GM18508 (cell line): ENCODE data around the gene EHD3.

Source experiments
- ATAC-seq: cut with Tn5 transposase; IDR thresholded peaks from one replicate; pipeline ENCODE4 v1.9.1; 2021; ENCODE audit warnings: moderate number of reproducible peaks; ENCODE audit not compliant: insufficient read depth, unreplicated experiment

EHD3 gene

DNA sequence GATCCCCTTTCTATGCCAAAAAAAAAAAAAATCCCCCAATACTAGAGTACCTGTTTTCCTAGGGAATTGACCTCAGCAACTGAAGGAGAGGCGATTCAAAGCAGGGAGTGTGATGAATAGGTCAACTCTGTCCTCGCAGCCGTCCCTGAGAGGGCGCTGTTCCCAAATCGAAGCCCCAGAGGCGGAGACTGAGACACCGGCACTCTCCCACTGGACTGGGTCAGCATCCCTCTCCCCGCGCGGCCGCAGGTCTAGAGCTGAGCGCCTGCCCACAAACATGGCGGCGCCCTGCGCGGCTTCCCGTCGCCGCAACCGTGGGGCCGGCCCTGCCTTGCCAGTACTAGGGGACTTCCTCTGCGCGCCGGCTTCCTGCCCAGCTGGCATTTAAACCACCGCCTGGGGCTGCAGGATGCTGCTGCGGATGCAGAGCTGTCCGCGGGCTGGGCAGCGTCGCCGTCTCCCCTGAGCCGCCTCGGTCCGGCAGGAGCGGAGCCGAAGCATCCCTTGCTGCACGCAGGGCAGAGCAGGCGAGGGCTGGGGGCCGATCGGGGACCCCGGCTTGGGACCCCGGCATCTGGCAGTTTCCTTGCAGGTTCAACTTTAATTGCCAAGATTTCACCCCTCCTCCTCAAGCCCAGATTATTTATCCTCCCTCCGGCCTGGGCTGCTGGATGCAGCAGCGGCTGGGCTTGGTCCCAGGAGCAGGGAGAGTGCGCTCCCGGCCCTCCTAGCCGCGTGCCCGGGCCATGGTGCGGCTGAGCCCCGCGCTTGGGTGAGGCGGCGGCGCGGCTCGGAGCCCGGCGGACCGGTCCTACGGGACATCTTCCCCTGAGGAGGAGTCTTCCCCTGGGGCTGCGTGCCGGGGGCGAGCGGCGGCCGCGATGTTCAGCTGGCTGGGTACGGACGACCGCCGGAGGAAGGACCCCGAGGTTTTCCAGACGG, at the start of gene EHD3:
EHD3 (plus strand) TSS at position 412 of the 942 bp plus-strand sequence; CDS start at position 882, 470 bp downstream.
- ATAC-seq = peak; percentile 80

DNA sequence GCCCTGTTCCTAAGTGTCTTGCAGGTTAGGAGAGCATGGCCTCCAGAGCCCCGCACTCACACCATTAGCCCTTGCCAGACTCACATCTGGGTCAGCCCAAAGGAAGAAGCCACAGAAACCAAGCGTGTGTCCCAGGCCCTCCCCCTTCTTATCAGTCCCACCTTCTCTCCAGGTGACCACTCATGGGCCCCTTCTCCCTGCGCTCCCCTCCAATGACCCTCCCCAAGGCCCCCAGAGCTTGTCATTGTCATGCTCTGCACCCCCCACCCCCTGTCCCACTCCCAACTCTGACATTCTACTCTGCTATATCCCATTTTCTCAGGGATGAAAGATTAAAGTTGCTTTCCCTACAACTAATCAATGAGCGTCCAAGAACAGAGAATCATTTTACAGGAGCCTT, 46.8 kb upstream of the EHD3 start:
- no peak for ATAC-seq

DNA sequence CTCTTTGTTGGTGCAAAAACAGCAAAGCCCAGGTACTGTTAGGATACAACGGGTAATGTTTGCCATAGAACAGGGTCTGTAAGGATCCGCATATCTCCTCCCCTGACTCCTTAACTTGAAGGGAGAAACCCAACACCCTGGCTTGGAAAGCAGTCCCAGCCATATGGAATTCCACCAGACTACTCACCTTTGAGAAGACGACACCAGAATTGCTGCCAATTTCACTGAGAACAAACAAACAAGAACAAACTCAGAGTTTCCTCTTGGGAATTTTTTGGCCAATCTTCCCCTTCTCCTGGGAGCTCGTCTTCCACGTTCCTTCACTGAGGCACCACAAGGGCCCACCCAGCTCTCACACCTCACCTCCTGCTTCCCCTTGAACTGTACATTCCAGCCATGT, 45.8 kb upstream of the EHD3 start:
- ATAC-seq = no peak

DNA sequence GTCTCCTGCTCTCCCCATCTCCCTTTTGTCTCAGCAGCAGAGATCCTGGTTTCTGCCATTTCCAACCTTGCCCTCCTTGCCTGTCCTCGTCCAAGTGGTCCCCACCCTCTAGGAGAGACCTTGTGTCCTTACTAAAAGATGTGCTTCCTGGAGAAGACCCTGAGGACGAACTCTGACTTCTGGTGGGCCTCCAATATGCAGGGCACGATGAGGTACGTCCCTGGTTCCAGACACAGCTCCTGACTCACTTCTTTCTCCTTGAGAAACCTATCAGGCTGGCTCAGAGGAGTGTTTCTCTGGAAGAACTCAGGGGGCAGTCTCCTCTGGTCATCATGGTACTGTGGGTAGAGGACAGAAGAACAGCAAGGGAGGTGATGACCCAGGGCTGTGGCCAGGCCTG, 44.8 kb upstream of the EHD3 start:
- ATAC-seq = no peak

DNA sequence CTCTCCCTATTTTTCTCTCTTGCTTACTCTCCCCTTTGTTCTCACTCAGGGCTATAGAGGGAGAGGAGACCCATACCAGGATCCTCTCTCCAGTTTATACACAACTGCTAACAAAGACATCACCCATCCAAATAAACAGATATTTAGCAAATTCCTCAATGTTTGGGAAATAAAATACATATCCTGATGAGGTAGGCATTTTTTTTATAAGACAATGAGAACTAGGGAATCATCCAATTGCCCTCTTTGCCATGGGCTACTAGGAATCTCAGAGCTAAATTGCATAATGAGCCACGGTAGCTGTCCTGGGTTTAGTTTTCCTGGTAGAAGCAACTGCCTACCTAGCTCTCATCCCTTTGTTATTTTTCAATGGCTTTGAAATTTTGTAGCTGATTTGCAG, 43.8 kb upstream of the EHD3 start:
- no peak for ATAC-seq

DNA sequence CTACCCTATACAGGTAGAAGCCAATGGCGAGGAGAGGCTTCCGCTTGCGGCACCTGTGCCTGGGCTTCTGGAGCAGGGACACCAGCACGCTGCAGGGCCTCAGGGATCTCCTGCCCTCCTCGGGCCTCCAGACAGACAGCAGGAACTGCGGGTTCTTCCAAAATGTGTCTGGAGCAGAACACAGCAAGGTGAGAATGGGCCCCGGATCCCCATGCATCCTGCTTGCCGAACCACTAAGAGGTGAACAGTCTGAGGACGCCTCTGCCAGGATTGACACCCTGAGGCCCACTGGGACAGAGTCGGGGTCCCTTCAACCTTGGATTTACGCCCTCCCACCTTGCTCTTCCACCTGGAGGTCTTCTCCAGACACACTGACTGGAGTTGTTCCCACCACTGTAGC, 42.0 kb upstream of the EHD3 start:
- no peak for ATAC-seq

DNA sequence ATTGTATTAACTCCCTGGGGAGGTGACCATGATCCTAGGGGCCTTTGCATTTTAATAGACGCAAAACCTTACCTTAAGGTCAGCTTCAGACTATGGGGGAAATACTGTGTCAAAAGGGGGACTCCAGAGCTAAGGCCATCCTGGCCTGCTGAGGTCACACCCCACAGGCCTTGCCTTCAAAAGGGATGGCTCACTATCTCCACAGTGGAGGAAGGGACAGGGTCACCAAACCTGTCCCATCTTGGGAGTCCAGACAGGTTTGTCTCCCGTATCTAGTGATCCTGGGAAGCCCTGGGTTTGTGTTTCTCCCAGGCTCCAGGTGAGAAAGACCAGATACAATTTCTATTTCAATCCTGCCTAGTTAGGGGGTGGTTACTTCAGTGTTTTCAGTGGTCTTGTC, 41.6 kb upstream of the EHD3 start:
- no peak for ATAC-seq

DNA sequence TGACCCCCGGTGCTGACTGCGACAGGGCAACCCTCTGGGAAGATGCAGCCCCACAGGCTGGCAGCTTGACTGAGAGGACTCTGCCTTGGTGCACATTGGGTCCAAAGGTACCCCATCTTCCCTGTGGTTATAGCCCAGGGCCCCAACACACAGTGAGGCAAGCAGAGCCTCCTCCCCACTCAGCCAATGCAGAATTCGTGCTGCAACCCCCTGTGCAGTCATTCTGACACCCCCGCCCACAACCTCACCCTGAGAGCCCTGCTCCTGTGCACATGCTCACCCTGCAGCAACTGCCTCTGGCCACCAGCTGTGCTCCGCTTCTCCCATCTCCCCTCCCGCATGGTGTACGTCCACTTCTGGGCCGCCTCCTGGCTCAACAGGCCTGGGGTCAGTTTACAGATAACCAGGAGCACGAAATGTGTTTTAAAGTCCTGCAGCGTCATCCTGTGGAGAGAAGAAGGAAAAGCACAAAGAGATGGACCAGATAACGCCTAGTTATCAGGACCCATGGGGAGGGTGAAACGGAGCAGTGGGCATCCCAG, 41.0 kb upstream of the EHD3 start:
- ATAC-seq = no peak

DNA sequence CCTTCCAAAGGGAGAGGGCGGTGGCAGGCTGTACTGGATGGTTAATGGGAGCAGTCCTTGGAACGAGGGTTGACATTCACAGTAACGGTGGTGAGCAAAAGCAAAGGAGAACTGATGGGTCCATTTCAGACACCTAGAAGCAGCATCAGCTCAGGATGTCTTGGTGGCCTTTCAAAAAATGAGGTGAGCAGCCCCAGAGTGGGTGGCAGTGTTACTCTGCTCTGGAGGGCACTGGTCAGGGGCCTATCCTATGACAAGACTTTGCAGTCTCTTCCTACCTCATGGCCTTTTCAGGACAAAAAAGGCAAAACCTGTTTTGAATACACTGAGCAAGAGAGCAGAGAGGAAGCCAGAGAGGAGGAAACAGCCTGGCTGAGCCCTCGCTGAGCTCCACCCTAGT, 40.1 kb upstream of the EHD3 start:
- no peak for ATAC-seq

DNA sequence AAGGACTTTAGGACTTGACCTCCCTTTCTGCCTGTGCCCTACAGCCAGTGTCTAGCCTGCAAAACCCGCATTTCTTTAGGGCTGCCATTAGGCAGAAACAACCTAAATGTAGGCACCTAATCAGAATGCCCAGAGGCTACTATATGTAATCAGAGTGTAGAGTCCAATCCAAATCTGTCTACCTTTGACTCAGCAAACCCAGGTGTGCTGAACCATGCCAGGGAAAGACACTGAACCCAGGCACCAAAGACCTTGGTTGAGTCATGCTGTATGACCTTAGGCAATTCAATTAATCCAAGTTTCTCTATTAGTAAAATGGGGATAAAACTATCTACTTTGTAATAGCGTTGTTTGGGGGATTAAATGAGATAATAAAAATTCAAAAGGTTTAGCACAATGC, 37.3 kb upstream of the EHD3 start:
- no peak for ATAC-seq

DNA sequence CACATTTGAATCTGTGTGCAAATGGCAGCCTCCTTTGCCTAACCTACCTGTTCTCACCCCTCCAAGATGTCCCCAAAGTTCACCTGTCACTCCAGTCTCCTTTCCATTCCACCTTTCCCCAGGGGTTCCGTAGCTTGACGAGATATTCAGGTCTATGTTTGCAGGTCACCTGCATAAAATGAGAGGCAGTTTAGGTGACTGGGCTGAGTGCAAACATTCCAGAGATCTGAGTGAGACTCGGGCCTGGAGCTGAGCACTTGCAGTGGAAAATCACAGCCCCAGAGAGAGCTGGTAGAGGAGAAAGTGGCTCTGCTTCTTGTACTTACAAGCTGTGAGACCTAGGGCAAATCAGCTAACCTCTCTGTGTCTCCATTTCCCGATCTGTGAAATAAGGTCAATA, 36.8 kb upstream of the EHD3 start:
- ATAC-seq = no peak

DNA sequence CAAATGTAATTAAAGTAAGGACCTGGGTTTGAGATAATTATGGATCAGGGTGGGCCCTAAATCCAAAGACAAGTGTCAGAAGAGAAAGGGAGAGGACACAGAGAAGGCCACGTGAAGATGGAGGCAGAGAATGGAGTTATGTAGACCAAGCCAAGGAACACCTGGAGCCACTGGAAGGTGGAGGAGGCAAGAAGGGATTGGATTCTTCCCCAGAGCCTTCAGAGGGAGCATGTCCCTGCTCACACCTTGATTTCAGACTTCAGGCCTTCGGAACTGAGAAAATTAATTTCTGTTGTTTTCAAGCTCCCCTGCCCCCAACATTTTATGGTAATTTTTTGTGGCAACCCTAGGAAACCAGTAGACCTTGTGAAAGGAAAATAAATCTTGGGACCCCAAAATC, 36.3 kb upstream of the EHD3 start:
- no peak for ATAC-seq

DNA sequence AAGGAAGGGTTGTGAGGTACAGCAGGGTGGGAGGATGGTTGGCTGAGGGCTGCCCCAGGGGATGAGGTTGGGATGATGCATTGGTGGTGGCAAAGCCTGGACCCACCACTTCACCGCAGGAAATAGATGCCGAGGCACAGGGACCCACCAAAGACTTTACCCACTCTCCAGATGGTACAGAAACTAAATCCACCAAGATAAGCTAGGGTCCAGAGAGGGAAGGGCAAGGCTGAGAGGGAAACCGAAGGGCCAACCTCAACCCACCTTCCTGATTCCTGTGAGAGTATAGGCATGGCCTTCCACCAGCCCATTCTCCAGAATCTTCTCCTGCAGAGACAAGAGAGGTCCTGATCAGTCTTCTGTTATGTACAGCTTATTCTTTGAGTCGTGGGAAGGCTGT, 34.7 kb upstream of the EHD3 start:
- ATAC-seq = no peak

DNA sequence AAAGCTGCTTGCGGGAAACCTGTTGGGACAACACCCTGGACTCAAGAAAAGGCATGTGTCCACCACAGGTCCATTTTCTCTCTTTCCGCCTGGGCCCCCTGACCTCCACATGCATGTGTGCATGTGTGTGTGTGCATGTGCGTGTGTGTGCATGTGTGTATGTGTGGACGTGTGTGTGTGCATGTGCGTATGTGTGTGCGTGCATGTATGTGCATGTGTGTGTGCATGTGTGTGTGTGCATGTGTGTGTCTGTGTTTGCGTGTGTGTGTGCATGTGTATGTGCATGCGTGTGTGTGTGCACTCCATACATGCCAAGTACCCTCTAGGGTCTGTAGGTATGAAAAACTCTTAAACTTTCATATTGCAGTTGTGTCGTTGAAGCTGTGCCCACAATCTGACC, 33.0 kb upstream of the EHD3 start:
- ATAC-seq = no peak

DNA sequence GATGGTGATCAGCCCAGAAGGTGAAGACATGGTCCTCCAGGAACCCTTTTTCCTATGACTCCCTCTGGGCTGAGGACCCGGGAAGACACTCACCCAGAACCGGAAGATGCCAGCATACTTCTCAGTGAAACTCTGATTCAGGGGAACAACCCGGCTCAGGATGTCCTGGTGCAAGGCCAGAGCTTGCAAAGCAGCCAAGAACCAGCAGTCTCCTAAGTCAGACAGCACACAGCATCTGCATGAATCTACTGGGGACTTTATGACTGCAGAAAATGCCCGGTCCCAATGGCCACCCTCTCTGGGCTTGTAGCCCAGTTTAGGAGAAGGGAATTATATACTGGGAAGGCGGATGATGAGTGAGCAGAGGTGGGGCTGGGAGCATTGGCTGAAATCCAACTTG, 31.9 kb upstream of the EHD3 start:
- ATAC-seq = no peak

DNA sequence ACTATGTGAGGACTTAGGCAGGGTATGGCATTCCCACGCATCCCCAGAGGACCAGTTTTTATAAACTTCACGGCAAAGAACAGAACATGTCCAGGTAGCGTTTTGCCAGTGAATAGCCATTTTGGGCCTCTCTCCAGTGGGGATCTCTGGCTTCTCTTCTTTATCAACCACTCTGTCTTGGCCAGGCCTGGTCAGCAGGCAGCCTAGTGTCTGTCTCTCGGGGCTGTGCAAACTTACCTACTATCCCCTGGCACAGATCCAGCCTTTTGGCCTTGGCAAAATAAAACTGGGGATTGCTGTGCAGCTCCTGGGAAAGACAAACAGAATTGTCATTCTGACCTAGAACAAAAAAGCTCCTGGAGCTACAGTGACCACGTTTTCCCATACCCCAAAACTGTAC, 31.1 kb upstream of the EHD3 start:
- no peak for ATAC-seq

DNA sequence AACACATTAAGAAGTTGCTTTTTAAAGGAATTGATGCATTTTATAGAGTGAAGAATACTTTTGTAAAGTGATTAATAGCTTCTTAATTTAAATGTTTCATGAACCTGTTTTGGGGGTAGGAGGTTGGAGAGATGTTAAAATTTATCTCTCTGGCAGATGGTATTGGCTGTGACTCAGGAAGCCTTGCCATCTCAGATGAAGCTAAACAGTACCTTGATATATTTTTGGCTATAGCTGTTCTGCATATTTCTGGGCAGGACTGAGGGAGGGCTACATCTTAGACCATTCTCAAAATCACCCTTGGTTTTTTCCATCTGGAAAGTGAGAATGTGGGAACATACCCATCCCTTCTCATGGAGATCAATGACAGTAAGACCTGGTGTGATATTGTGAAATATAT, 30.0 kb upstream of the EHD3 start:
- no peak for ATAC-seq

DNA sequence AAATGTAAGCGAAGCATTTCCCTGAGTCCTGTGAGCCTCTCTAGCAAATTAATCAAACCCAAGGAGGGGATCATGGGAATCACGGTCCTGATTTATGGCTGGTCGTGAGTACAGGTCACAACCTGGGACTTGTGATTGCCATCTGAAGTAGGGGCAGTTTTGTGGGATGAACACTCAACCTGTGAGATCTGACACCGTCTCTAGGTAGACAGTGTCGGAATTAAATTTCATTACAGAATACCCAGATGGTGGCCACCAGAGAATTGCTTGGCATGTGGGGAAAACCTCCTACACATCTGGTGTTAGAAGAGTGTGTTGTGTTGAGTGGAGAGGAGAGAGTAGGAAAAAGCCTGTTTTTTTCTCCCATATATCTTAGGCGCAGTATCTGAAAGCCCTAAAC, 29.2 kb upstream of the EHD3 start:
- ATAC-seq = no peak

DNA sequence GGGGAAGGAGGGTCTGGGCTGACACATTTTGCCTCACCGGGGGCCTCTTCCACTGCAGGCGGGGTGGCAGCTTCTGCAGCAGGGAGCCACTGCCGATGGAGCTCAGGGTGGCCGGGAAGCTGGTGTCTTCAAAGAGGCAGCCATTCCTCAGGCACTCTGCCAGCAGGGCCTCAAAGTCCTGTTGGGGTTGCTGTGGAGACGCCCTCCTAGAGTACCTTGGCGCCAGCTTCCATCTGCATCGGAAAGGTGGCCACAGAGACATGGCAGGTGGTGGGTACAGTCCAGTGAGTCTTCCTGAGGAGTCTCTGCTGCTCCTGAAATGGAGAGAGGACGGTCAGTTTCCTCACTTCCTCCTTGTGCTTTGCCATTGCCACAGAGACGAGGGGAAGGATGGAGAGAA, 28.8 kb upstream of the EHD3 start:
- ATAC-seq = no peak

DNA sequence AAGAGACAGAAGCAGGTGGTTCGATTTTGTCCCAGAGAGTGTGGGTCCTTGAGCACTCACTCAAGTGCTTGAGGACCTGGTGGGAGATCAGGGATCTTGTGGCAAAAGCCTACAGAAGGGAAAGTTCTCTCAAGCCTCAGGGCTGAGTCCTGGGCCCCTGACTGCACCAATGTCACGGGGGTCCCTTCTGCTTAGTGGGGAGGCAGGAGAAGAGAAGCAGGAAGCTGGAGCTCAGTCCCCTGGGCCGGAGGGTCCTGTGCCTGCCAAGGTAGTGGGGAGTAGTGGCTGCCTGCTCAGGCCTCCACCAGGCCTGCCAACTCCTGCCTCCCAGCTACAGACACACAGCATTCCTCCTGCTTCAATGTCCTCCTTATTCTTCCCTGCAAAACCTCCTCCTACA, 28.3 kb upstream of the EHD3 start:
- ATAC-seq = no peak

DNA sequence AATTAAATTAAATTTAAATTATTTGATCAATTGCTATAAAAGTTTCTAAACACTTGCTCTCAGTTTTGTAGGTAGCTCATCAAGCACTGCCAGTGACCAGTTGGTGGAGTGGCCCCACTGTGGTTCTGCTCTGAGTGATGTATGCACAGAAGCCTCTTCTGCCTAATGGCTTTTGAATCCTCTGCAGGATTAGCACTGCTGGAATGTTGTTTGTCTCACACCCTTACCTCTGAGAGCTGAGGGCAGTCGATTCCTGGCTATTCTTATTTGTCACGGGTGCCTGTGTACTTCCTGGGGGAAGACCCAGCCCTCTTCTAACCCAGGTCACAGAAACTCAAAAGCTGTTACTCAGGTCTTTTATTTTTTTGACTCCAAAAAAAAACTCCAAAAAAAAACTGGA, 26.2 kb upstream of the EHD3 start:
- ATAC-seq = no peak

DNA sequence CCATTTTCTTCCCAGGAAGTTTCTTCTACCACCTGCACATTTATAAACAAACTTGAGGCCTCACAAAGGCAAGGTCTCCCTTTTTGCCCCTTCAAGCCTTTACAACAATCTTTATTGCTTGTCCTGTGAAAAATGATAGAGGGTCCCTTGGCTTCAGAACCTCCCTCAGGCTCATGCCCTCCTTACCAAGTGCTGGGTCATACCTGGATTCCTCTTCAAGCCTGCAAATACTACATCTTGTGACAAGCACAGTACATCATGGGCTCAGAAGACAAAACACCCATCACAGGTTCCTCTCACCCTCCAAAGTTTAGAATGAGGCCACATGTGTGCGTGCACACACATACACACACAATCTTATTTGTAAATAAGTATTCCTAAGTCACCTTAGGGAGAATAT, 25.7 kb upstream of the EHD3 start:
- ATAC-seq = no peak
